Neuron (in vitro differentiated cells): ENCODE data around the gene KIF12.
"Not testable (repeated sequence)": the region's sequence is repeated elsewhere in the genome, so short reads cannot be mapped to it uniquely, and the experiment has no call there.

Experiments used
- H2AFZ ChIP-seq: one replicate; pipeline ENCODE4 v1.6.1; 2013; ENCODE audit warnings: low read depth, mild to moderate bottlenecking, inconsistent platforms, low read length, moderate library complexity
- H3K27me3 ChIP-seq: one replicate; pipeline ENCODE4 v1.6.1; 2013; ENCODE audit warnings: low read length; ENCODE audit not compliant: insufficient read depth
- H3K36me3 ChIP-seq: one replicate; pipeline ENCODE4 v1.6.1; 2013; ENCODE audit warnings: low read length; ENCODE audit not compliant: insufficient read depth
- H3K4me1 ChIP-seq: one replicate; pipeline ENCODE4 v1.6.1; 2013; ENCODE audit warnings: low read length; ENCODE audit not compliant: insufficient read depth
- H3K4me3 ChIP-seq: 2 replicates; pipeline ENCODE4 v1.5.1; 2013; ENCODE audit warnings: mild to moderate bottlenecking, low read length, moderate library complexity
- H3K9me3 ChIP-seq: one replicate; pipeline ENCODE4 v1.6.1; 2013; ENCODE audit warnings: low read length

Gene KIF12

GRCh38 chr9:114082763-114083412 lies 16.2 kb downstream of the KIF12 start:
- H3K9me3 ChIP-seq, H3K4me1 ChIP-seq, H3K36me3 ChIP-seq, H2AFZ ChIP-seq, H3K4me3 ChIP-seq: not testable (repeated sequence)
- H3K27me3 ChIP-seq: peaks cover 23% of the 10 kb centered on the region

GRCh38 chr9:114082017-114082762 lies 16.9 kb downstream of the KIF12 start:
- H3K4me1 ChIP-seq: no peaks in the 10 kb centered on the region
- peaks cover 3% of the 10 kb centered on the region for H3K9me3 ChIP-seq
- H3K27me3 ChIP-seq: peaks cover 18% of the 10 kb centered on the region
- no peak overlapping the region for H2AFZ ChIP-seq
- no peaks in the 10 kb centered on the region for H3K36me3 ChIP-seq
- H3K4me3 ChIP-seq: no peak overlapping the region

GRCh38 chr9:114081441-114082016 lies 17.6 kb downstream of the KIF12 start:
- H2AFZ ChIP-seq: no peak overlapping the region
- no peaks in the 10 kb centered on the region for H3K4me1 ChIP-seq
- H3K9me3 ChIP-seq: peaks cover 3% of the 10 kb centered on the region
- H3K36me3 ChIP-seq: no peaks in the 10 kb centered on the region
- H3K4me3 ChIP-seq: no peak overlapping the region
- H3K27me3 ChIP-seq: peaks cover 20% of the 10 kb centered on the region

- Histone ChIP-seq H2AFZ (no peak overlapping the region), H3K9me3 (peaks cover 3% of the 10 kb centered on the region), H3K27me3 (peaks cover 15% of the 10 kb centered on the region), H3K36me3 (no peaks in the 10 kb centered on the region), H3K4me3 (no peak overlapping the region), H3K4me1 (no peaks in the 10 kb centered on the region)
Observed at GRCh38 chr9:114080773-114081440, 18.2 kb downstream of the KIF12 start.

DNA sequence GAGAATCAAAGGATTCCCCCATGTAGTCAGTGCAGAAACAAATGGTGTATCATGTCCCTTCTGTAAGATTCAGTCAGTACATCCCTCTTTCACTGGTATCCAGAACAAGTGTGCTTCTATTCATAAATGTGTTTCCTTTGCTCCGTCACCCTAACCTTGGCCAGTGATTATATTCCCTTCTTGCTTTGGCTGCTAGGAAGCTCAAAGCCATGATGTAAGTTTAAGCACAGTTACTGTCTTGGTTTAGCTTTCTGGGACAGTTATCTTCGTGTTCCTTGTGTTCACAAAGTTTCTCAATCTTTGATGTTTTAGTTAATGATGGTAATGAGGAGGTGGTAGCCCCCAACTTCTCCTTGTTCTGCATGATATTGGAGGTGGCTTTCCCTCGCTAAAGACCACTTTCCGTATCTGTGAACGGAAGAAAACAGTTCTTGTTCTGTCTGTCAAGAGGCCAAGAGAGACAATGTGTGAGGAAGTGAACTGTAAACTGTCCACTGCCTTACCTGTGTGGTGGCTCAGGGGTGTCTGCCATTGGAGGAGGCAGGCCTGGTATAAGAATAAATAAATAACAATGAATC lies 18.8 kb downstream of the KIF12 start:
- Histone ChIP-seq H2AFZ (no peak overlapping the region), H3K27me3 (peaks cover 9% of the 10 kb centered on the region), H3K36me3 (no peaks in the 10 kb centered on the region), H3K4me3 (no peak overlapping the region), H3K9me3 (peaks cover 3% of the 10 kb centered on the region), H3K4me1 (no peaks in the 10 kb centered on the region)

DNA sequence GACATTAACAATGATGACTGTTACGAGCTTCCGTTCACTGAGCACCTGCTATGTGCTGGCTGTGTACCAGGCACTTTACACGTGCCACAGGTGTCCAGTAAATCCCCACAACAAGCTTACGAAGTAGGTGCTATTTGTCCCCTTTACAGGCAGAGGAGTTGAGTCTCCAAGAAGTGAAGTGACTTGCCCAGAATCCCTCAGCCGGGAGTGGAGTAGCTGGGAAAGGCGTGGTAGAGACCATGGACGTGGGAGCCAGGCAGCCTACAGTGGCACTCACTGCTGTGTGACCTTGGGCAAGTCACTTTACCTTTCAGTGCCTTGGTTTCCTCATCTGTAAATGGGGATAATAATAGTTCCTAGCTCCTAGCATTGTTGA lies 20.3 kb downstream of the KIF12 start:
- Histone ChIP-seq H3K9me3 (peaks cover 3% of the 10 kb centered on the region), H3K36me3 (no peaks in the 10 kb centered on the region), H3K4me3 (no peak overlapping the region), H3K27me3 (peaks cover 4% of the 10 kb centered on the region), H3K4me1 (no peaks in the 10 kb centered on the region), H2AFZ (no peak overlapping the region)

DNA sequence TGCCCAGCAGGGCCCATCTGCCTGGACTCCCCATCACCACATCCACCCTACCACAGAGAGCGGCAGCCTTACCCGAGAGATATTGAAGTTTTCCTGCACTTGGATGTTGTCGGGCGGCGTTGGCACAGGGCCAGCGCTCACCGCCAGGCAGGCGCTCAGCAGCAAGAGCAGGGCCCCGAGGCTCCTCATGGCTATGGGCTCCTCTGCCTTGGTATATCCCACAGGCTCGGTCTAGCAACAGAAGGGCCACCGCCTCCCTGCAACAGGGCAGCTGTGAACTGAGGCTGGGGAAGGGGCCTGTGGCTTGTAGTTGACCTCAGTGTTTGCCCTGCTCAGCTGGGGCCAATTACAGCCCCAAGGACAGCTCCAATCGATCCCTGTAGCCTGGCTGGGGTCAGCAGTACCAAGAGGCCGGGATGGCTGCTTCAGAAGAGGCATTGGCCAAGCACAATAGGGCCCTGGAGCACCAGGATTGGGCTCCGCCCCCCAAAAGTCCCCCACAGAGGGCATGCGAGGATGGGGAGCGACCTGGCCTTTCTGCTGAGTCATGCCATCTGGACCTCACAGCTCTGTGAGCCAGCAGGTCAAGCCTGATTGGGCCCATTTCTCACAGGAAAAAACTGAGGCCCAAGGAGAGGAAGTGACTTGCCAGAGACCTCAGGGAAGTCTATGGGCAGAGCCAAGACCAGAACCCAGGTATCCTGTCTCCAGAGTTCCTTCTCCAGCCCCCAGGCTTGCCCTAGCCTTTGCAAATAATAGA lies 20.9 kb downstream of the KIF12 start, which contains the start of gene AMBP:
AMBP (minus strand) TSS at position 280 of the 760 bp plus-strand sequence; CDS start at position 189, 91 bp downstream.
- Histone ChIP-seq H3K4me1 (no peaks in the 10 kb centered on the region), H3K4me3 (no peak within 1 kb of the TSS), H3K27me3 (peaks cover 4% of the 10 kb centered on the region), H2AFZ (no peak within 1 kb of the TSS), H3K36me3 (no peaks in the 10 kb centered on the region), H3K9me3 (peaks cover 3% of the 10 kb centered on the region)

- Histone ChIP-seq H3K36me3 (no peaks in the 10 kb centered on the region), H2AFZ (no peak overlapping the region), H3K9me3 (peaks cover 3% of the 10 kb centered on the region), H3K27me3 (peaks cover 4% of the 10 kb centered on the region), H3K4me1 (no peaks in the 10 kb centered on the region), H3K4me3 (no peak overlapping the region)
Observed at GRCh38 chr9:114077162-114077837, 21.8 kb downstream of the KIF12 start.

DNA sequence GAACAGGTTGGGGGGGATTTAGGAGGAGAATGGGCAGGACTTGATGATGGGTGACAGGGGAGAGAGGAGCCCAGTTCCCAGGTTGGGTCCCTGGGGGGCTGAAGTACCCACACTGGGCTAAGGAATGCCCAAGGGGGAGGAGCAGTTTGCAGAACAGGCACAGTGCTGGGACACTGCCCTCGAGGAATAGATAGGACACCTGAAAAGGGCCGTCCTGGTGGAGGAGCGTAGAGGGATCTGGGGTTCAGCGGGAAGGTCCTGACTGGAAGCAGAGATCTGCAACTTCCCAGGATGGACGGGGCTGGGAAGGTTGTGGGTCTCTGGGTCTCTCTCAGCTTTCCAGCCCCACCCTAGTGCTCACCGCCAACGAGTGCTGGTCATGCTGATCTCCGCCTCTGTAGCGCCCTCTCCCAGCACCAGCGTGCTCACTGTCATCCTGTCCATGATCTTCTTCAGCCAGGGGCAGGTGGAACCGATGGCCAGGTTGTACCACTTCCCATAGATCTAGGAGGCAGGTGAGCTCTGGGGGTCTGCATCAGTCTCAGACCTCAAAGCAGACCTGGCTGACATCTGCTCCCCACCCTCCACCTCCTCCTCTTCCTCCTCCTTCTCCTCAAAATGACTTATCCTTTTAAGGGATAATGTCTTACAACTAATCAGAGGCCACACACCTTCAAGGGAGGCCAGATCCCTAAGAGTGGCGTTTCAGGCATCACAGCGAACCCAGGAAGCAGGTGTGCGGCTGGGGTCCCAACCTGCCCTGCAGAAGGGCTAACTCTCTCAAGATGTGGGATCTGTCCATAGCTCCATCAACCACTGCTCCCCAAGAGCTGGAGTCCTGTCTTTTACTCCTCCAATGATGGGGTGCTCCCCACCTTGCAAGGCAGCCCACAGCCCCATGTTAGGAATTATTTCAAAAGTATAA lies 22.6 kb downstream of the KIF12 start:
- H3K36me3 ChIP-seq: no peaks in the 10 kb centered on the region
- H3K9me3 ChIP-seq: peaks cover 3% of the 10 kb centered on the region
- H3K4me1 ChIP-seq: no peaks in the 10 kb centered on the region
- no peak overlapping the region for H2AFZ ChIP-seq
- no peak overlapping the region for H3K4me3 ChIP-seq
- peaks cover 4% of the 10 kb centered on the region for H3K27me3 ChIP-seq

- H3K27me3 ChIP-seq: peaks cover 4% of the 10 kb centered on the region
- H3K36me3 ChIP-seq: no peaks in the 10 kb centered on the region
- peaks cover 3% of the 10 kb centered on the region for H3K9me3 ChIP-seq
- H3K4me1 ChIP-seq: no peaks in the 10 kb centered on the region
- H2AFZ ChIP-seq: no peak overlapping the region
- H3K4me3 ChIP-seq: no peak overlapping the region
Observed at GRCh38 chr9:114075602-114076001, 23.5 kb downstream of the KIF12 start.
